Measurements from ENCODE around the gene SS18L1.

The SS18L1 gene

DNA sequence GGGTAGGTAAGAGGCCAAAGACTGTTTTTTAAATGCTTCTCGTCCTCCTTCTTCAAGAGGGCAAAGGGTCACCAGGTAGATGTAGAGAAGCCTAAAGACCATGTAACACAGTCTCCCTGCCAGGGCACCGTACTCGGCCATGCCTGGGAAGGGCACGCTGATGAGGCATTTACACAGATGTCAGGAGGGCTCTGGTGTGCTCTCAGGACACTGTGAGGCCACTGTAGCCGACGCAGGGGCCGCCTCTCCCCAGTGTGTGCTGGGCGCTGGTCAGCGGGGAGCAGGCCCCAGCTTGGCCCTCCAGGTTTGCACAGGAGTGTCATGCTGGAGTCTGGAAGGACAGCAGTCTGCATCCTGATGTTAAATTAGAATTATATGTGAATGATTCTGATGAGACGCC is 32.1 kb downstream of the SS18L1 start:
- Mint-ChIP-seq H3K9me3 (no peaks in the 10 kb centered on the region), H3K4me1 (no peaks in the 10 kb centered on the region), H3K27ac (no peak overlapping the region), H3K27me3 (no peaks in the 10 kb centered on the region), H3K36me3 (ENCODE audit: low read depth) (peaks cover 3% of the 10 kb centered on the region), H3K4me3 (no peak overlapping the region)
- DNase-seq: no peak
- no peak for ATAC-seq

DNA sequence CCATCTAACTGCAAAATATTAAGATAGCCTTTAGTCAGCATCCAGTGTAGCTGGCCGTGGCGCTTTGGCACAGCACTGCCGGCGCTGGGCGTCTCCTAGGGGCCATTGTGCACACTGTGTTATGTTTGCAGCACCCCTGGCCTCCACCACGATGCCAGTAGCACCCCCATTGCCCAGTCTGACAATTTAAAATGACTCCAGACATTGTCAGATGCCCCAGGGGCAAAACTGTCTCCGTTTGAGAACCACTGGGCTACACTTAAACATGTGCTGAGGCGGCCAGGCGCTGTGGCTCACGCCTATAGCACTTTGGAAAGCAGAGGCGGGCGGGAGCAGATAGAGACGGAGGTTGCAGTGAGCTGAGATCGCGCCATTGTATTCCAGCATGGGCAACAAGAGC is 33.3 kb downstream of the SS18L1 start:
- no peaks in the 10 kb centered on the region for H3K9me3 Mint-ChIP-seq
- no peak for ATAC-seq
- DNase-seq: no peak
- H3K4me1 Mint-ChIP-seq: peaks cover 3% of the 10 kb centered on the region
- H3K27me3 Mint-ChIP-seq: no peaks in the 10 kb centered on the region
- H3K27ac Mint-ChIP-seq: no peak overlapping the region
- H3K36me3 Mint-ChIP-seq (ENCODE audit: low read depth): peaks cover 4% of the 10 kb centered on the region
- H3K4me3 Mint-ChIP-seq: no peak overlapping the region

DNA sequence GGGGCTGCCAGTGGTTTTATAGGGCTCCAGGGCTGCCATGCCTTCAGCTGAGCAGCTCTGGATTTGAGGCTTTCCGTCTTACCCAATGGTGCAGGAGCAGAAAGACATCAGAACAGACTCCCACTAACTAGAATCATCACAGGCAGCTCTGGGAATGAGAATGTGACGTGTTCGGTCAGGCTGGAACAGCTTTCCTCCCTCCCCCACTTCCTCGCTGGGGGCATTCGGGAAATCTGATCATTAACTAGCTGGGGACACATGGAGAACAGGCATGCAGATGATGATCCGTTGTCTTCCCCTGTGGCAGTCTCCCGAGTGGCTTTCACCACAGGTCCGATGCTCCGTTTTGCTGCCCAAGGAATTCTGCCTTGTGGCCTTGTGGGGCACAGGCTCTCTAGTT is 33.7 kb downstream of the SS18L1 start:
- no peak for DNase-seq
- peaks cover 8% of the 10 kb centered on the region for H3K4me1 Mint-ChIP-seq
- H3K4me3 Mint-ChIP-seq: no peak overlapping the region
- ATAC-seq: no peak
- no peaks in the 10 kb centered on the region for H3K27me3 Mint-ChIP-seq
- H3K36me3 Mint-ChIP-seq (ENCODE audit: low read depth): peaks cover 9% of the 10 kb centered on the region
- H3K9me3 Mint-ChIP-seq: no peaks in the 10 kb centered on the region
- H3K27ac Mint-ChIP-seq: no peak overlapping the region

DNA sequence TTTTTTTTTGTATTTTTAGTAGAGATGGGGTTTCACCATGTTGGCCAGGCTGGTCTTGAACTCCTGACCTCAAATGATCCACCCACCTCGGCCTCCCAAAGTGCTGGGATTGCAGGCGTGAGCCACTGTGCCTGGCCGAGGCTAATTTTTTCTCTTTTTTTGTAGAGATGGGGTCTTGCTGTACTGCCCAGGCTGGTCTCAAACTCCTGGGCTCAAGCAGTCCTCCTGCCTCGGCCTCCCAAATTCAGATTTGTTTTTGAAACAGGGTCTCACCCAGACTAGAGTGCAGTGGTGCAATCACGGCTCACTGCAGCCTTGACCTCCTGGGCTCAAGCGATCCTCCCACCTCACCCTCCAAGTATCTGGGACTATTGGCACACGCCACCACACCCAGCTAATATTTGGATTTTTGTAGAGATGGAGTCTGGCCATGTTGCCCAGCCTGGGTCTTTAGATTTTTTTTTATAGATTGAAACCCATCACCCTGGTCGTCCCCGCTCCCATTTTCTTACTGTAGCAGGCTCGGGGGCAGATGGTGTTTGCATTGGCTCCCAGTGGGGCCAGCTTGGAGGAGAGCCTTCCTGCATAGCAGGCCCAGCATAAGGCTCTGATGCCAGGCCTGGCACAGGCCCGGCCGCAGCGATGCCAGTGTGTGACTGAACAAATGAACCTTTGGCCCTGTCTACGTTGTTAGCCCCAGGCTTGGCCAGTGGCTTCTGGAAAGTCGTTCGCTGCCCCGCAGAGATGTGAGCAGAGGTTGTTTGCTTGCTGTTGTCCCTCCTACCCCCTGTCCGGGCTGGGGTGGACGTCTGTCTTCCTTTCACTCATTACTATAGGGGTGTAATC is 35.0 kb downstream of the SS18L1 start:
- Mint-ChIP-seq H3K9me3 (no peaks in the 10 kb centered on the region), H3K27ac (no peak overlapping the region), H3K27me3 (no peaks in the 10 kb centered on the region), H3K4me3 (no peak overlapping the region), H3K36me3 (ENCODE audit: low read depth) (peaks cover 10% of the 10 kb centered on the region), H3K4me1 (peaks cover 11% of the 10 kb centered on the region)
- ATAC-seq (no peak), DNase-seq (no peak)

DNA sequence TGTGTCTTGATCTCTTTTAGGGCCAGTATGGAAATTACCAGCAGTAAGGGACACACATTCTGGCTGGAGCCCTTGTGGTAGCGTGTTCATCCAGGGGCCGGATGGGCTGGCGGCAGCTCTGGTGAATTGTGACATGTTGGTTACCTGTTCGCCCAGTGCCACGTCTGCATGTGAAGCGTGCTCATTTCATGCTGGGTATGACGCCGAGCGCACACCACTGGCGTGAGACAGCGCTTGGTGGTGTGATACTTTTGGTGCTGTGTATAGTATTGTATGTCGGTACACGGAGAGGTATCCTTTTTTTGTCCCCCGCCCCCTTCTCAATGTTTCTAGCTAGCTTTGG is 35.6 kb downstream of the SS18L1 start:
- Mint-ChIP-seq H3K27ac (no peak overlapping the region), H3K4me1 (peaks cover 16% of the 10 kb centered on the region), H3K36me3 (ENCODE audit: low read depth) (peaks cover 8% of the 10 kb centered on the region), H3K27me3 (no peaks in the 10 kb centered on the region), H3K9me3 (no peaks in the 10 kb centered on the region), H3K4me3 (no peak overlapping the region)
- no peak for DNase-seq
- ATAC-seq: no peak

DNA sequence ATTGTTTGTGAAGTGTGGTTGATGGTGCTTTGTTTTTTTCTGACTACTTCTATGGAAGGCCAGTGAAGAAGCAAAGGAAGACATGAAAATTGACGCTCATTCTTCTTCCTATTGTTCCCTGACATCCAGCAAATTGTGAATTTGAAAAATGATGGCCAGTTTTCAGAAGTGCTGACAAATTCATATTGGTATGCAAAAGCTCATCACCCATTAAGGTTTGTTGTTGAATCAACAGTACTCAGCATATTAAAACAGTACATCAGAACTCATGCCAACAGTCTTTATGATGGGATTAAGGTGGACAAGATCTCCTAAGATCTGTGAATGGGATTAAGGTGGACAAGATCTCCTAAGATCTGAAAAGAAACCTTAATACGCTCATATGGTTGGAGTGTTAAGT is 38.2 kb downstream of the SS18L1 start:
- no peaks in the 10 kb centered on the region for H3K9me3 Mint-ChIP-seq
- peaks cover 13% of the 10 kb centered on the region for H3K36me3 Mint-ChIP-seq (ENCODE audit: low read depth)
- H3K4me1 Mint-ChIP-seq: peaks cover 33% of the 10 kb centered on the region
- DNase-seq (no peak), ATAC-seq (no peak)
- H3K27me3 Mint-ChIP-seq: no peaks in the 10 kb centered on the region
- peak overlapping the region; percentile 89 for H3K4me3 Mint-ChIP-seq
- H3K27ac Mint-ChIP-seq: peak overlapping the region; percentile 94

DNA sequence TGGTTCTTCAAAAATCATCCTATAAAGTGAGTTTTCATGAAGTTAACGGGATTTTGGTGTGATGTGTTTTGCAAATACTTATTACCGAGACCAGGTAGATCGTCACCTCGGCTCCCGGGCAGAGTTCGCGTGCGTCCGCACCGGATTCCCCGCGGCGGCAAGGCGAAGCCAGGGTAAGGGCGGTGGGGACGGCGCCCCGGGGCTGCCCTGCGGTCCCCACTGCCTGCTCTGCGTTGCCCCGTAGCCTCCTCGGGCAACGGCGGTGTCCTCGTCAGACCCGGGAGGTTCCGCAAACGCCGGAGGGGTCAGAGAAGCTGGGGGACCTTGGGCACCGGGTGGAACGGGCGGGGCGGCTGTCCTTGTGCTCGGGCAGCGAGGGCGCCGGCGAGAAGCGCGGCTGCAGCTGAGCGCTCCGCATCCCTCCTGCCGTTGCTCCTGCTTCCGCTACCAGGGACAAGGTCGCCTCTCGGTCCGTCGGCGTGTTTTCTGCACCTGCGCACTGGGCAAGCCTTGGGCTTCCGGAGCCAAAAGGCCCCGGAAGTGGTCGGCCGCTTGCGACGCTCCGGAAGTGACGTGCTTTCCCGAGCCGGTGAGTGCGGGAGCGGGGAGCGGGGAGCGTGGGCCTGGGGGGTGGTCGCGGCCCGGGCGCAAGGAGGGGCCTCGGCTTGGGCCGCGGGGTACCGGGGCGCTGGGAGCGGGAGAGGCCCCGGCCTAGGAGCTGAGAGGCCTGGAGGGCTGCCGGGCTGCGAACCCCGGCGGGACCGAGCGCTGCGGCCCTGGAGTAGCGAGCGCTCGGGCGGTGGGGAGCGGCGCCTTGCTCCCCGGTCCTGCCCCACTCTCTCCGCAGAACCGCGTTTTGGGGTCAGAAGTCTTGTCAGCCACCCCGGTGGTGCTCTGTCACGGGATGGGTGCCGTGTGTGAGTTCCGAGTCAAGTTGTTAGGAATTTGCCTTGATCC is 39.2 kb downstream of the SS18L1 start, which contains the start of gene MTG2:
Gene MTG2, plus strand, starts transcription at position 560 of the 957 bp plus-strand sequence. CDS start 10,393 bp downstream, outside the sequence.
- DNase-seq (peak; percentile 95), ATAC-seq (peak; percentile 96)
- Mint-ChIP-seq H3K36me3 (ENCODE audit: low read depth) (peaks cover 13% of the 10 kb centered on the region), H3K4me3 (peak within 1 kb of the TSS; percentile 89), H3K27me3 (no peaks in the 10 kb centered on the region), H3K9me3 (no peaks in the 10 kb centered on the region), H3K27ac (peak within 1 kb of the TSS; percentile 94), H3K4me1 (peaks cover 41% of the 10 kb centered on the region)

DNA sequence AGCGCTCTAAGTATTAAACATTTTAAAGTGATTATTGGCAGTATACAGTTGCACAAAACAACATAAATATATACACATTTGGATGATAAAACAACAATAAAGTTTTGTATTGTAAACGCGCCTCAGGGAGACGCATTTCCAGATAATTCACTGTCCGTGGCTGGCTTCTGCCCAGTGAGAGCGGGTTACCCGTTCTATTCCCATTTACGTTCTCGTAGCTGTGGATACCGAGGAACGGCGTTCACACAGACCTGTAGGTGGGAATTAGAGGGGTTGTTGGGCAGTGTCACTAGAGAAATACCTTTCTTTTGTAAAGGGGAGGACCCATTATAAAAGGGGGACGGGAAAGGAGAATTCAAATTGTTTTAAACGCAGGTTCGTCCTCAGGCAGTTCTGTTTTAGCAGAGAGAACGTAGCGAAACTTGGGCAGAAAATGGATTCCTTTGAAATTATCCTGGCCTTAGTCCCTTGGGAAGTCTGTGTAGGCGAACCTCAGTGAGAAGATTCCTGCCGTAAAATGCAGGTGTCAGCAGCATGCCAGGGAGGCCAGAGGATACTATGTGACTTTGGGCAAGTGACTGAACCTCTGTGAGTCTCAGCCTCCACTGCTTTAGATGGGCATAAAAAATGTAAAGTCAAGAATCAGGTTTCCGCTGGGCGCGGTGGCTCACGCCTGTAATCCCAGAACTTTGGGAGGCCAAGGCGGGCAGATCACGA is 40.0 kb downstream of the SS18L1 start:
- H3K9me3 Mint-ChIP-seq: no peaks in the 10 kb centered on the region
- H3K4me1 Mint-ChIP-seq: peaks cover 41% of the 10 kb centered on the region
- H3K27me3 Mint-ChIP-seq: no peaks in the 10 kb centered on the region
- H3K36me3 Mint-ChIP-seq (ENCODE audit: low read depth): peaks cover 13% of the 10 kb centered on the region
- ATAC-seq: no peak
- H3K4me3 Mint-ChIP-seq: peak overlapping the region; percentile 89
- peak overlapping the region; percentile 94 for H3K27ac Mint-ChIP-seq
- no peak for DNase-seq

DNA sequence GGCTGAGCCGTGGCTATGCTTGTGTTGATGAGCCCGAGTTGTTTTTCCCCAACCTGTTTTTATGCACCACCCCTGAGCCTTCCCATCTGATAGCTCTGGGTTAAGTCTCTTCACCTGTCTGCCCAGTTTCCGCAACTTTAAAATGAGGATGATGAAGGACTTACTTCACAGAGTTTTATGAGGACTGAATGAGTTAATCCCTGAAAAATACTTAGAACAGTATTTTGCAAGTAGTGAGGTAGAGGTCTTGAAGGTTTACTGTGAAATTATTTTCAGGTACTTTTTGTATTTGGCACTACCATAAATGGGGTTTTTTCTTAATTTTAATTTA is 42.5 kb downstream of the SS18L1 start:
- Mint-ChIP-seq H3K9me3 (no peaks in the 10 kb centered on the region), H3K4me1 (peaks cover 43% of the 10 kb centered on the region), H3K27ac (no peak overlapping the region), H3K36me3 (ENCODE audit: low read depth) (peaks cover 23% of the 10 kb centered on the region), H3K27me3 (no peaks in the 10 kb centered on the region), H3K4me3 (no peak overlapping the region)
- no peak for DNase-seq
- ATAC-seq: no peak

DNA sequence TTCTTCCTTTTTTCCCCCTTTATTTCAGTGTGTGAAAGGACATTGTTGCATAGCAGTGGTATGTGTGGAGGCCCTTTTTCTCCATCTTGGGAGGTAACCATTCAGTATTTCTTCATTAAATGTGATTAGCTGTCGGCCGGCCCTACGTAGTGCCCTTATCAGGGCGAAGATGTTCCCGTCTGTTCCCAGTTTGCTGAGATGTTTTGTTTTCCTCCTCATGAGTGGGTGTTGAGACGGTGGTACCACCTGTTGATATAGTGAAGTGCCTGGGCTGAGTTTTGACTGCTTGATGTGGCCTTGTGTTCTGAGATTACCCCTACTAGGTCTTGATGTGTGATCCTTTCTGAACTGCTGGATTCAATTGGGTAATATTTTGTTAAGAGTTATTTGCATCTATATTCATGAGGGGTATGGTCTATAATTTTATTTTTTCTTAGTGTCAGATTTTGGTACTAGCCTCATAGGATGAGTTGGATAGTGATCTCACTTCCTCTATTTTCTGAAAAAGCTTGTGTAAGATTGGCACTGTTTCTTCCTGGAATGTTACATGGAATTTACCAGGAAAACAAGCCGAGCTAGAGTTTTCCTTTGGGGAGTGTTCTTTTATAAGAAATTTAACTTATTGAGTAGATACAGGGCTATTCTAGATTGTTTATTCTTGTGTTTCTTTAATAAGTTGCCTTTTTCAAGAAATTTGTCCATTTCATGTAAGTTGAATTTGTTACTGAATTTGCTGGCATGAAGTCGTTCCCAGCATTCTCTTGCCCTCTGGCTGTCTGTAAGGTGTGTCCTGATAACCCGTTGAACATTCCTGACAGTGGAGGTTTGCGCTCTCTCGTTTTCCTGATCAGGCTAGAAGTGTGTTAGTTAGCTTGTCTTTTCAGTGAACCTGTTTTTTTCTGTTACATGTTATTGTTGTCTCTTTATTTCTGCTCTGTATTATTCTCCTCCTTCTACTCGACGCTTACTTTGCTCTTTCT is 43.6 kb downstream of the SS18L1 start:
- peaks cover 36% of the 10 kb centered on the region for H3K4me1 Mint-ChIP-seq

DNA sequence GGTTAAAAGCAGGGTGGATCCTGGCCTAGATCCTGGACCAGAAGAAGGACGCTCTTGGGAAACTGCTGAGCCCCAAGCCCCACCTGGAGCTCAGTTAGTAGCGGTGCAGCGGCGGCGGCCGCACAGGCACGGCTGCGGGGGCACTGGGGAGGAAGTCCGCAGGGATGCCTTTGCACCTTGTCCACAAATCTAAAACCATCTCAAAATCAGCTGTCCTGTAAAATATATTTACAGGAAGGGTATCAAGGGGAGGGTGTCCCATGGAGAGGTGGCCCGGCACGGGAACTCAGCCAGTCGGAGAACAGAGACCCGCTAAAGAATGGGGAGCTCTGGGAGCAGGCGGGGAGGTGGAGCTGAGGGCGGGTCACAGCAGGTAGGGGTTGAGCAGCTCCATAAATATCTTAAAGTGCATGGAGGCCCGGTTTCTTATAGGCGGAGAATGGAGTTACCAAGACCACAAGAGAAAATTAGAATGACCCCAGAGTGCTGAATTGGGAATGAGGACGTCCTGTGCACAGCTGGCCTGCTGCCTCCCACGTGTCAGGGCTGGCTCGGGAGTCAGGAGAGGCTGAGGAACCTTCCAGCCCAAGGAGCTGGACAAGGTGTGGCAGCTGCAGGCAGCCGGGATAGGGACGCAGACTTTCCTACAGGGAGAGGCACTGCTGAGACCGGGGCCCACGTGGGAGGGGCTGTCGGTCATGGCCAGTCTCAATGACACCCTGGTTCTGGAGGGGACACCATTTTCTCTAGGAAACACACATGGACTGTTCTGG is 47.3 kb downstream of the SS18L1 start:
- ATAC-seq (no peak), DNase-seq (no peak)
- no peak overlapping the region for H3K4me3 Mint-ChIP-seq
- H3K4me1 Mint-ChIP-seq: peaks cover 15% of the 10 kb centered on the region
- no peak overlapping the region for H3K27ac Mint-ChIP-seq
- H3K9me3 Mint-ChIP-seq: no peaks in the 10 kb centered on the region
- H3K36me3 Mint-ChIP-seq (ENCODE audit: low read depth): peaks cover 22% of the 10 kb centered on the region
- no peaks in the 10 kb centered on the region for H3K27me3 Mint-ChIP-seq

More for the DNA sequence above, 43.6 kb downstream of the SS18L1 start:
- no peak overlapping the region for H3K27ac Mint-ChIP-seq
- no peak for DNase-seq
- ATAC-seq: no peak
- H3K9me3 Mint-ChIP-seq: no peaks in the 10 kb centered on the region
- H3K27me3 Mint-ChIP-seq: no peaks in the 10 kb centered on the region
- no peak overlapping the region for H3K4me3 Mint-ChIP-seq
- H3K36me3 Mint-ChIP-seq (ENCODE audit: low read depth): peaks cover 19% of the 10 kb centered on the region

DNA sequence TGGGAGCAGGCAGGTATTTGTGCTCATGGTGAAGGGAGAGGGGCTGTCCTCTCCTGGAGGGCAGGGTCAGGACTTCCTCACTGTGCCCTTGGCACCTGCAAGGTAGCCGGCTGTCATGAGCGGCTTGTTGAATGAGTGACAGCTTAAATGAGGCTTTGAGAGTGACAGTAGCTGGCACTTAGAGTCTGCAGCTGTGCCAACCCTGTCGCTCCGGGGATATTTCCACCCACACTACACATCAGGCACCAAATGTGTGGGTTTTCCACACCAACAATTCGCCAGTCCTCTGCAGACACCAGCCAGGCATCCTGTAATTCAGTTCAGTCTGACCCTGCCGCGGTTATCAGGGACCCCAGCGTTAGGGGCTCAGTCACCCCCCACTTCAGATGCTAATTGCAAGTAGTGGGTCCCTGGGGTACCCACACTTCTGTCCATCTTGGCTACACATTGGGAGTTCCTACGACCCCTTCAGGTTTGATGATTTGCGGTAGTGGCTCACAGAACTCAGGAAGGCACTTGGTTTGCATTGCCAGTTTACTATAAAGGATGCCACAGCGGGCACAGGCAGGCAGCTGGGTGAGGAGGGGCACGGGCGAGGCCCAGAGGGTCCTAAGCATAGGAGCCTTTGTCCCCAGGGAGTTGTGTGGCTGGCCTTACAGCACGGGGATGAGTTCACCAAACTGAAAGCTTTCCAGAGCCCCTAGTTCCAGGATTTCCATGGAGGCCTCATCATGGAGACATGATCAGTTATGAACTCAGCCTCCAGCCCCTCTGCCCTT is 48.4 kb downstream of the SS18L1 start:
- no peaks in the 10 kb centered on the region for H3K27me3 Mint-ChIP-seq
- H3K9me3 Mint-ChIP-seq: no peaks in the 10 kb centered on the region
- H3K4me1 Mint-ChIP-seq: peaks cover 8% of the 10 kb centered on the region
- DNase-seq (no peak), ATAC-seq (no peak)
- H3K4me3 Mint-ChIP-seq: no peak overlapping the region
- H3K27ac Mint-ChIP-seq: no peak overlapping the region
- peaks cover 25% of the 10 kb centered on the region for H3K36me3 Mint-ChIP-seq (ENCODE audit: low read depth)
